Kidney tubule cell (primary cell): ENCODE results near the gene VWA5A.

Experiments used
- DNase-seq: peaks from one replicate; pipeline ENCODE4 v3.0.0-alpha.2; 2018; ENCODE audit warnings: low spot score

Gene VWA5A

GRCh38 chr11:124114942-124115781 is at the start of gene VWA5A:
TSS of gene VWA5A (plus strand) at chr11:124115450. CDS start at chr11:124117512, 2,062 bp downstream.
- DNase-seq = peak; percentile 90

DNA sequence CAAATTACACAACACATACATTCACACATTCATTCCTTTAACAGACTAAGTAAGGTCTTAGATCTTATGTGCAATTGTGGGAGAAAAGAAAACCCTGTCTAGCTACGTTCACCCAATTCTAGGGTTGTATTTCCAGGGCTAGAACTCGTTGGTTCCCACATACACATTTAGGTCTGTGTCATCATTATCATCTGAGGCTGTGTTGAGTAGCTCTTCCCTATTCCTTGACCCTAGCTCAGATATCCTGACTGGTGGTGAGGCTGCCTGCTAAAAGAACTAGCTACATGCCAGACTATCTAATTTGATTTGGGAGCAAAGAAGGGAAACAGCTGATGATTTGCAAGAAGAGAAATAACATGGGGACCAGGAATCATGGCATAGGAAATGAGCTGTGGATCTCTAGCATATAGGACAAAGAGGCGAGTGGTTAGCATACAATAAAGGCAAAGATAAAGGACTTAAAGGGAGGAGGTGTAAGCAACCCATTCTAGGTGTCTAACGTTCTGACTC is 46.6 kb upstream of the VWA5A start:
- DNase-seq = no peak

- peak; percentile 64 for DNase-seq
Observed at GRCh38 chr11:124069429-124070401, 45.5 kb upstream of the VWA5A start.

DNA sequence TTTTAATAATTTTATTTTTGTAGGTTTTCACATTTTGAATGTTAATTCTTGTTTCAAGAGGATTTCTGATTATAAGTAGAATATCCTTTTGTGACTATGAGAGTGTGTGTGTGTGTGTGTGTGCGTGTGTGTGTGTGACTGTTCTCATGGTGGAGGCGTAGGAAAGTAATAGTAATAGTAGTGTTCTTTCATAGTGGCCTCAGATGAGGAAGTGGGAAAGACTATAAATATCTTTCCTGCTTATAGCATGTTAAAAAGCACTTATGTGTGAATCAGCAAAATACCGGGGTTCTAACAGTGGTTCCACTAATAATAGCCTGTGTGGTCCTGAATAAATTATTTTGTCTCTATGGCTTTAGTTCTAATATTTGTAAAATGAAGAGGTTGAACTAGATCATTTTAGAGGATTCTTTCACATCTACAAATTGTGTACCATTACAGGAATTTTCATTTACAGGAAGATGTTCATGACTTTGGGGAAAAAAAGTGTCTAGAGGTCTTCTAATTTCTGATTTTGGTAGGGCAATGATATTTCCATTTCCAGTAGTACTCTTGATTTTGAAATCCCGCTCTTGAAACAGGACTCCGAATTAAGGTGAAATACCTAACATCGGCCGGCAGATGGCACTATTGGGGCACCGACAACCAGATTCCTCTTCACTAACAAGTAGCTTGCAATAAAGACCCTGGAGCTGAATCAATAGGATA is 44.2 kb upstream of the VWA5A start:
- DNase-seq = peak; percentile 73

DNA sequence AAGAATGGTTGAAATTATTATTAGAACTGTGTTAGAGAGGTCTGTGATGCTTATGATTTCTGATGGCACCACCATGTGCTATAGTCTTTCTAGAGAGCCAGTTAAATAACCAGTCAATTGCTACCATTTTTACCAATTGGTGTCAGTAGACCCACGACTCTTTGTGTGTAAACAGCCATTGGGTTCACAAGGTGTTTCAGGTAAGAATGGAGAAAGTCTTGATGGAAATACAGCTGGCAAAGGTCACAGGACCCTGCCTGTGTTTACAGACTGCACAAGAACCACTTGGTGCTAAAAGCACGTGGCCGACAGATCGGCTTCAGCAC is 43.7 kb upstream of the VWA5A start:
- DNase-seq = no peak

GRCh38 chr11:124072147-124072546 is 43.1 kb upstream of the VWA5A start:
- no peak for DNase-seq

- no peak for DNase-seq
Observed at GRCh38 chr11:124074554-124074953, 40.7 kb upstream of the VWA5A start.

DNA sequence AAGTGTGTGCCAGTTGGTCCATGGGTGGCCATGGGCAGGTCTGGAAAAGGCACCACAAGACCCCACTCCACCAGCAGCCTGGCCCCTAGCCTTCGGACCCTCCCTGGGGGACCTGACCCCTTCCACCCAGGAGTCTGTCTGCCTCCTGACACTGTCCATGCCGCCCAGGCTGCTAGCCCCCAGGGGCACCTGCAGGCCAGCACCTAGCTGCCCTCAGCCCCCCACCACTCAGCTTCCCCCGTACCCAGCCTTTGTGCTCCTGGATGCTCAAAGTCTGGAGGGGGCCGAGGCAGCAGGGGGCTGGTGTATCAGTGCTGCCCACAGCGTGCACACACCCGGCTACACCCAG is 39.8 kb upstream of the VWA5A start:
- DNase-seq = no peak

- DNase-seq = peak; percentile 22
Observed at GRCh38 chr11:124075841-124076651, 39.2 kb upstream of the VWA5A start.

- no peak for DNase-seq
Observed at GRCh38 chr11:124077266-124077665, 38.0 kb upstream of the VWA5A start.

DNA sequence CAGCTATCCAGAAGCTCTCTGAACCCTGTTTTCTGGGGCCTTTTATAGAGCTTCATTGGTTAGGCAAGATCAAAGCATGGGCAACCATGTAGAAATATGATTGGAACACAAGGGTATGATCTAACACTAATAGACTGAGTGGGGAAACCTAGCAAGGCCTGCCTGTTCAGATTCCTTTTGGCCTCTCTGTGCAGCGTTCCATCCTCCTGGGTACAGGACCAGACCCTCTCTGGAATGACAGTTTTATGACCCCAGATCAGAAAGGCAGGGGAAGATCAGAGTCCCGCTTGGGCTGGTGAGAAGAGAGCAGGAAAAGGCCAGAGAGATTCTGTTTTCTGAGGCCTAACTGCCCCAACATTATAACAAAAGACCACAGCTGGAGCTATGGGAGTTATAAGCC is 36.7 kb upstream of the VWA5A start:
- DNase-seq = no peak

DNA sequence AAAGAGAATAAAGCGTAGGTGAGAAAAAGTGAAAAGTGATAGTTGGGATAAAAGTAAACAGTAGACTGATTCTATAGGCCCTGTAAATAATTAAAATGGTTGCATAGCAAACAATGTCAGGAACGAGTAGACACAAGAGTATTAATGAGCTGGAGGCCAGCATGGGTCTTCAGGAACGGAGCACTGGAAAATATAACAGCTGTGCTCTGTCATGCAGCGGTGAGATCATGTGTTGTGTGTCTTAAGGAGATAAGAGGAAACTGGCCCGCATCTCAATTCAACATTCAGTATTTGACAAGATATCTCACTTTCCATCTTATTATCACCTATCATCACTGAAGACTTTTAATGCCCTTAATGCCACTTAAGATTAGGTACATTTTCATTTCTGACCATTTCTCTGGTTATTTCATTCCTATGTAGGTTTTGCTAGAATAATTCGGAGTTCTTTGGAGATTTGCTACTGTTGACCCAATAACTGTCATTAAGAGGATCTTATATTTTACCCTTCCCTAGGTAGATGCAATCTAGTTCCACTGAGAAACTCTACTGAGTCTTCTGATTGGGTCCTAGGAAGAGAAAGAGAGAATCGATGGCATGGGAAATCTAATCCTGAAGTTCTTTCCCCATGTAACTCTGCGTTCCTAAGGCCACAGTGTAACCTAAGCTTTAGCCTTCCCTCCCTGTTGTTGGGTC is 35.5 kb upstream of the VWA5A start:
- DNase-seq = no peak

- peak; percentile 91 for DNase-seq
Observed at GRCh38 chr11:124080327-124081001, 34.8 kb upstream of the VWA5A start.

DNA sequence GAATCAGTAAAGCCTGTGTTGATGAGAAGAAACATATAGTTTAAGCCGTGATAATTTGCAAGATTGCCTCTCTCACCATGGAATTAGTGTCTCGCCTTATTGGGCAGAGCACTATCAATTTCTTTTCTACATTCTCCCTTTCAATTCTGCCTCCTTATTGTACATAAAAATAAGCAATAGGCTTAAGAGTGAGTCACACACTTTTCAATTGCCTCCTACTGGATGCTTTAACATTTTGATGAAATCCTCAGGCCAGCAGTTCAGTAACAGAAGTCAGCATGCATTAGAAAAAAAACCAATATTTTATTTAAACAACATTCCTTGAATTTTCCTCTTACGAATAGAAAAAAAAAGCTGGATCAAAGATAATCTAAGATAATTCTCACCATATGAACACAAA is 33.8 kb upstream of the VWA5A start:
- no peak for DNase-seq

DNA sequence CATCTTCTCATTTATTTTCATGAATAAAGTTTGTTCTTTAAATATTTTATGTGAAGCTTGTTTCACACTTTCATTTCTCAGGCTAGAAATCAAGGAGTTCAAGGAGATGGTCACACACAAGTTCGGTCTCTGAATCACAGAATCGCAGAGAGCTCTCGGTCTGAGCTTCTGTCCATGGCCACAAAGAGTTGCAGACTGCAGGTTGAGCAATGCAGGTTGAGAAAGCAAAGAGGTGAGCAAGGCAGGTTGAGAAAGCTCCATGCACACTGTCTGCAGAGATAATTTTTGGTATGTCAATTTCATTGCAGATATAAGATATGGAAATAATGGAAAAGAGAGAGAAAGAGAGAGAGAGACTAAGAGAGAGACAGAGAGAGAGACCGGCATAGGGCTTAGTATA is 32.9 kb upstream of the VWA5A start:
- DNase-seq = no peak

GRCh38 chr11:124085583-124085982 is 29.7 kb upstream of the VWA5A start:
- DNase-seq = peak; percentile 22

- no peak for DNase-seq
Observed at GRCh38 chr11:124085997-124086846, 29.0 kb upstream of the VWA5A start.

GRCh38 chr11:124090996-124091395 is 24.3 kb upstream of the VWA5A start:
- no peak for DNase-seq

DNA sequence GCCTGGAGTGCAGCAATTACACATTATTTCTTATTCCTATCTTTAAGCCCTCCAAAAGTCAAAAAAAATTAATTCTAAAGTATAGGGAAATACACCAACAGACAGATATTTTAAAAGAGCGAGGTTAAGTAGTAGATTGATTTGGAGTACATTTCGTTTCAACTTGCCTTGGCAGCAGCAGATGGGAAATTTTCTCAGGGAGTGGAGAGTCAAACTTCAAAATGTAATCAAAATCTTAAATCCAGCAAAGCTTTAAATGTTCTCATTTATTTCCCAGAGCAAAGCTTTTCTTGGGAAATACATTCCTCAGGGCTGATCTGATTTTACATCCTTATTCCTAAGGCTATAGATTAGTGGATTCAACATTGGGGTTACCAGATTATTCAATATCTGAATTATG is 21.9 kb upstream of the VWA5A start:
- no peak for DNase-seq
